HG03521 (cell line): ENCODE measurements around the gene DSCAML1.

Experiments
- ATAC-seq: cut with Tn5 transposase; IDR thresholded peaks from one replicate; pipeline ENCODE4 v1.9.1; 2021; ENCODE audit warnings: mild to moderate bottlenecking, moderate library complexity; ENCODE audit not compliant: unreplicated experiment

DSCAML1 gene

GRCh38 chr11:117795638-117796455, 1.2 kb downstream of the DSCAML1 start:
- no peak for ATAC-seq

- ATAC-seq = no peak
Observed at GRCh38 chr11:117794772-117795629, 2.0 kb downstream of the DSCAML1 start.

GRCh38 chr11:117794135-117794534, 2.9 kb downstream of the DSCAML1 start:
- ATAC-seq = no peak

- no peak for ATAC-seq
Observed at GRCh38 chr11:117793583-117793982, 3.4 kb downstream of the DSCAML1 start.

- ATAC-seq = no peak
Observed at GRCh38 chr11:117792992-117793391, 4.0 kb downstream of the DSCAML1 start.

GRCh38 chr11:117792241-117792640, 4.8 kb downstream of the DSCAML1 start:
- no peak for ATAC-seq

GRCh38 chr11:117790279-117790678, 6.7 kb downstream of the DSCAML1 start:
- ATAC-seq = no peak

GRCh38 chr11:117789241-117789640, 7.8 kb downstream of the DSCAML1 start:
- no peak for ATAC-seq

- no peak for ATAC-seq
Observed at GRCh38 chr11:117786135-117786870, 10.7 kb downstream of the DSCAML1 start.

- no peak for ATAC-seq
Observed at GRCh38 chr11:117782101-117782500, 14.9 kb downstream of the DSCAML1 start.

GRCh38 chr11:117781627-117782026, 15.4 kb downstream of the DSCAML1 start:
- no peak for ATAC-seq

- no peak for ATAC-seq
Observed at GRCh38 chr11:117780456-117780855, 16.6 kb downstream of the DSCAML1 start.

- ATAC-seq = no peak
Observed at GRCh38 chr11:117774553-117774952, 22.5 kb downstream of the DSCAML1 start.

- ATAC-seq = no peak
Observed at GRCh38 chr11:117772360-117772759, 24.7 kb downstream of the DSCAML1 start.

GRCh38 chr11:117771841-117772240, 25.2 kb downstream of the DSCAML1 start:
- ATAC-seq = no peak

GRCh38 chr11:117771197-117771596, 25.8 kb downstream of the DSCAML1 start:
- no peak for ATAC-seq

GRCh38 chr11:117770061-117770460, 27.0 kb downstream of the DSCAML1 start:
- no peak for ATAC-seq

- ATAC-seq = no peak
Observed at GRCh38 chr11:117769533-117769932, 27.5 kb downstream of the DSCAML1 start.

- ATAC-seq = no peak
Observed at GRCh38 chr11:117768506-117768905, 28.5 kb downstream of the DSCAML1 start.

GRCh38 chr11:117767071-117767470, 29.9 kb downstream of the DSCAML1 start:
- no peak for ATAC-seq

GRCh38 chr11:117766576-117766975, 30.4 kb downstream of the DSCAML1 start:
- no peak for ATAC-seq
